GM21367 (cell line): ENCODE data around the gene PCDHA4.
"Not testable (repeated sequence)": the region's sequence is repeated elsewhere in the genome, so short reads cannot be mapped to it uniquely, and the experiment has no call there.

Experiments
- ATAC-seq: cut with Tn5 transposase; IDR thresholded peaks from one replicate; pipeline ENCODE4 v1.9.1; 2021; ENCODE audit not compliant: unreplicated experiment

The PCDHA4 gene

GRCh38 chr5:140806834-140807775 is at the start of gene PCDHA4:
TSS of gene PCDHA4 (plus strand) at chr5:140807068.
- no peak for ATAC-seq

- ATAC-seq: no peak
Measured at GRCh38 chr5:140764177-140764973, 42.5 kb upstream of the PCDHA4 start.

- no peak for ATAC-seq
Measured at GRCh38 chr5:140767444-140767843, 39.4 kb upstream of the PCDHA4 start.

GRCh38 chr5:140780512-140780911 is 26.4 kb upstream of the PCDHA4 start:
- ATAC-seq: no peak

GRCh38 chr5:140785905-140786686 is 20.8 kb upstream of the PCDHA4 start, which contains the start of gene PCDHA1:
TSS of gene PCDHA1 (plus strand) at chr5:140786140.
- ATAC-seq: no peak

GRCh38 chr5:140787422-140787821 is 19.4 kb upstream of the PCDHA4 start:
- ATAC-seq: not testable (repeated sequence)

- ATAC-seq: not testable (repeated sequence)
Measured at GRCh38 chr5:140787849-140788504, 18.9 kb upstream of the PCDHA4 start.

- no peak for ATAC-seq
Measured at GRCh38 chr5:140791089-140791488, 15.8 kb upstream of the PCDHA4 start.

- no peak for ATAC-seq
Measured at GRCh38 chr5:140794595-140795258, 12.1 kb upstream of the PCDHA4 start, which contains the start of gene PCDHA2. TSS of gene PCDHA2 (plus strand) at chr5:140794852.

- ATAC-seq: no peak
Measured at GRCh38 chr5:140795259-140795641, 11.6 kb upstream of the PCDHA4 start.

GRCh38 chr5:140796072-140796717 is 10.7 kb upstream of the PCDHA4 start:
- ATAC-seq: not testable (repeated sequence)

- ATAC-seq: no peak
Measured at GRCh38 chr5:140796718-140797095, 10.2 kb upstream of the PCDHA4 start.

- ATAC-seq: no peak
Measured at GRCh38 chr5:140800816-140801493, 5.9 kb upstream of the PCDHA4 start, which contains the start of gene PCDHA3. TSS of gene PCDHA3 (plus strand) at chr5:140801057.

- no peak for ATAC-seq
Measured at GRCh38 chr5:140801494-140801841, 5.4 kb upstream of the PCDHA4 start.

GRCh38 chr5:140802381-140802780 is 4.5 kb upstream of the PCDHA4 start:
- ATAC-seq: not testable (repeated sequence)

- no peak for ATAC-seq
Measured at GRCh38 chr5:140802781-140803271, 4.0 kb upstream of the PCDHA4 start.

- ATAC-seq: not testable (repeated sequence)
Measured at GRCh38 chr5:140808241-140808888, 1.5 kb downstream of the PCDHA4 start.

- ATAC-seq: no peak
Measured at GRCh38 chr5:140808889-140809291, 2.0 kb downstream of the PCDHA4 start.
